Skeletal muscle satellite cell (primary cell): ENCODE measurements around the gene LRMDA.
"Not testable (repeated sequence)": the region's sequence is repeated elsewhere in the genome, so short reads cannot be mapped to it uniquely, and the experiment has no call there.

Experiments
- H3K27me3 ChIP-seq: 2 replicates; pipeline ENCODE4 v1.7.0; 2013; ENCODE audit warnings: low read length; ENCODE audit not compliant: control insufficient read depth, insufficient read depth
- H3K36me3 ChIP-seq: 2 replicates; pipeline ENCODE4 v1.7.0; 2013; ENCODE audit warnings: mild to moderate bottlenecking, control low read depth, low read length; ENCODE audit not compliant: insufficient read depth
- H3K4me1 ChIP-seq: 2 replicates; pipeline ENCODE4 v1.7.0; 2013; ENCODE audit warnings: low read length; ENCODE audit not compliant: control insufficient read depth, insufficient read depth
- H3K4me2 ChIP-seq: 2 replicates; pipeline ENCODE4 v1.7.0; 2013; ENCODE audit warnings: mild to moderate bottlenecking, low read length
- H3K4me3 ChIP-seq: 2 replicates; pipeline ENCODE4 v1.7.0; 2013; ENCODE audit warnings: low read length
- H3K9ac ChIP-seq: 2 replicates; pipeline ENCODE4 v1.7.0; 2013; ENCODE audit warnings: mild to moderate bottlenecking, low read depth, low read length, moderate library complexity
- H3K9me3 ChIP-seq: replicated peaks from 2 replicates; pipeline ENCODE4 v1.7.0; 2013; ENCODE audit warnings: mild to moderate bottlenecking, control low read depth, low read length

The LRMDA gene

GRCh38 chr10:75739414-75740143 lies 308.2 kb downstream of the LRMDA start:
- peaks cover 10% of the 10 kb centered on the region for H3K27me3 ChIP-seq
- no peaks in the 10 kb centered on the region for H3K9me3 ChIP-seq
- no peak overlapping the region for H3K4me2 ChIP-seq
- H3K36me3 ChIP-seq = no peaks in the 10 kb centered on the region
- H3K4me3 ChIP-seq = no peak overlapping the region
- no peaks in the 10 kb centered on the region for H3K4me1 ChIP-seq
- no peak overlapping the region for H3K9ac ChIP-seq

DNA sequence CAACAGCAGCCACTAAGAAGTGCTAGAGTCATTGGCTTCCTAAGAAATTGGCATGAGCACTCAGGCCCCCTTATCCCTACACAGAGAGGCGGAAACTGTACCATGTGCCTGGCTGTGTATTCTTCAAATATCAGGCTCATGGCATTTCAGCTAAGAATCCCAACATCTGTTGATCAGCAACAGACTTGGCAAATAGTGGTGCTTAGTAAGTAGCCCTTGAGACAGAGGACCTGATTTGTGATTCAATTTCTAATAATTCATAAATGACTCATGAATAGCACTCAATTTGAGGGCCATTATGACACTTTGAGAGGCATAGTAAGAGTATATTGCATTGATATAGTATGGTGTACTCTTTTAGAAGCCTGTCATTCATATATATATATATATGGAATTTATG lies 309.1 kb downstream of the LRMDA start:
- Histone ChIP-seq H3K4me1 (no peaks in the 10 kb centered on the region), H3K9me3 (no peaks in the 10 kb centered on the region), H3K4me2 (no peak overlapping the region), H3K27me3 (peaks cover 14% of the 10 kb centered on the region), H3K9ac (no peak overlapping the region), H3K4me3 (no peak overlapping the region), H3K36me3 (no peaks in the 10 kb centered on the region)

- Histone ChIP-seq H3K27me3 (peaks cover 9% of the 10 kb centered on the region), H3K4me1 (no peaks in the 10 kb centered on the region), H3K36me3 (no peaks in the 10 kb centered on the region), H3K9me3 (no peaks in the 10 kb centered on the region), H3K9ac (no peak overlapping the region), H3K4me3 (no peak overlapping the region), H3K4me2 (no peak overlapping the region)
Measured at GRCh38 chr10:75742355-75742754, 310.9 kb downstream of the LRMDA start.

DNA sequence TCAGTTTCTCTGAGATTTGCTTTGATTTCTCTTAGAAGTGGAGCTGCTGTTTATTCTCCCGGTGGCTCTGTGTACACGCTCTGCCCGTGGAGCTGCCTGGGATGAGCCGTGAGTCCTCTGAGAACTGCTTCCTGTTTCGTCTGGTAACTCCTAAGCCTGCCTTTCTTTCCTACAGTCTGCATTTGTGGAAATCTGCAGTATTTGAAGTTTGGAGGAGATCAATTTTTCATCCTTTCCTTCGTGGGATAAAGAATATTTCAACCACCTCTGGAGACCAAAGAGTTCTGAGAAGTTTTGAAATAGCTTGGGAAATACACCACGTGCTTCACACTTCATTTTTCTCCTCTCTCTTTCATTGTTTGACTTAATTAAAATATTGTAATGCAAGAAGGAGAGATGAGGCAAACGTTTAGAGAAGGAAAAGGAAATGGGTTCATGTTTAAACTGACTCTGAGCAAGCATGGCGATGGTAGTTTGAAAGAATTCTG lies 311.9 kb downstream of the LRMDA start:
- H3K27me3 ChIP-seq = peaks cover 9% of the 10 kb centered on the region
- H3K9me3 ChIP-seq = no peaks in the 10 kb centered on the region
- H3K4me2 ChIP-seq = no peak overlapping the region
- H3K4me3 ChIP-seq = no peak overlapping the region
- no peaks in the 10 kb centered on the region for H3K36me3 ChIP-seq
- no peak overlapping the region for H3K9ac ChIP-seq
- H3K4me1 ChIP-seq = no peaks in the 10 kb centered on the region

DNA sequence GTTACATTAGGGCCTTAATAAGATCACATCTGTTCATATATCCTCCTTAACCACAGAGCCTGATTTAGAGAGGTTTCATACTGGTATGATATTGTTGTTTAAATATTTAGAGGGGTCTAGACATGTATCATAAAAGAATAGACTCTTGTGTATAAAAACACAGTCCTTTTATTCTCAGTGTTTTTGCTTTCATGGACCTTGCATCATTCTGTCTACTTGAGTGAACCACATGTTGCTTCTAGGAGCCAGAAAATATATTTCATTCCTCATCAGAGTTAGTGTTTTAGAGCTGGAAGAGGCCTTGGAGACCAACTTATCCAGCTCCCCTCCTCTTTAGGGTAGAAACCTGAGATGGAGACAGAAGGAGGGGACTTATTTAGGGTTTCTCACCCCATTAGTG lies 312.8 kb downstream of the LRMDA start:
- H3K4me1 ChIP-seq = no peaks in the 10 kb centered on the region

GRCh38 chr10:75746356-75746755 lies 314.9 kb downstream of the LRMDA start:
- no peaks in the 10 kb centered on the region for H3K4me1 ChIP-seq
- H3K9ac ChIP-seq = no peak overlapping the region
- H3K4me3 ChIP-seq = no peak overlapping the region
- no peak overlapping the region for H3K4me2 ChIP-seq
- no peaks in the 10 kb centered on the region for H3K36me3 ChIP-seq
- H3K9me3 ChIP-seq = no peaks in the 10 kb centered on the region
- peaks cover 9% of the 10 kb centered on the region for H3K27me3 ChIP-seq

More for the DNA sequence above, 312.8 kb downstream of the LRMDA start:
- H3K9me3 ChIP-seq = no peaks in the 10 kb centered on the region
- no peak overlapping the region for H3K4me2 ChIP-seq
- H3K36me3 ChIP-seq = no peaks in the 10 kb centered on the region
- H3K4me3 ChIP-seq = no peak overlapping the region
- H3K9ac ChIP-seq = no peak overlapping the region
- H3K27me3 ChIP-seq = peaks cover 9% of the 10 kb centered on the region

GRCh38 chr10:75750093-75750875 lies 318.9 kb downstream of the LRMDA start:
- H3K9me3 ChIP-seq, H3K4me1 ChIP-seq, H3K36me3 ChIP-seq, H3K4me3 ChIP-seq, H3K27me3 ChIP-seq, H3K4me2 ChIP-seq, H3K9ac ChIP-seq: not testable (repeated sequence)

DNA sequence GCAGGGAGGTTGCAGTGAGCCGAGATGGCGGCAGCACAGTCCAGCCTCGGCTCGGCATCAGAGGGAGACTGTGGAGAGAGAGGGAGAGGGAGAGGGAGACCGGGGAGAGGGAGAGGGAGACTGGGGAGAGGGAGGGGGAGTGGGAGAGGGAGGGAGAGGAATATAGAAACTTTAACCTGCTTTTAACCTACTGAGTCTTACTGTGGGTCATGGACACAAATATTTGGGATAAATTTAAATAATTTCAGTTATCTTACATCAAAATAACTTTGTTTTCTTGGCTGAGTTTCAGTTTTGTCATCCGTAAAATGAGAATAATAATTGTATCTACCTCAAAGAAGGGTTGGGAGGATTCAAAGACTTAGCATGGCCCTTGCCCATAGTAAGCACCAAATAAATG lies 319.8 kb downstream of the LRMDA start:
- H3K4me2 ChIP-seq = no peak overlapping the region
- H3K27me3 ChIP-seq = no peaks in the 10 kb centered on the region
- no peaks in the 10 kb centered on the region for H3K4me1 ChIP-seq
- H3K9me3 ChIP-seq = no peaks in the 10 kb centered on the region
- H3K9ac ChIP-seq = no peak overlapping the region
- no peak overlapping the region for H3K4me3 ChIP-seq
- no peaks in the 10 kb centered on the region for H3K36me3 ChIP-seq

GRCh38 chr10:75753621-75754020 lies 322.2 kb downstream of the LRMDA start:
- Histone ChIP-seq H3K4me2 (no peak overlapping the region), H3K27me3 (peaks cover 5% of the 10 kb centered on the region), H3K9ac (no peak overlapping the region), H3K4me3 (no peak overlapping the region), H3K9me3 (no peaks in the 10 kb centered on the region), H3K36me3 (no peaks in the 10 kb centered on the region), H3K4me1 (no peaks in the 10 kb centered on the region)

- no peak overlapping the region for H3K4me3 ChIP-seq
- no peaks in the 10 kb centered on the region for H3K4me1 ChIP-seq
- H3K9me3 ChIP-seq = no peaks in the 10 kb centered on the region
- H3K36me3 ChIP-seq = no peaks in the 10 kb centered on the region
- peaks cover 5% of the 10 kb centered on the region for H3K27me3 ChIP-seq
- H3K9ac ChIP-seq = no peak overlapping the region
- H3K4me2 ChIP-seq = no peak overlapping the region
Measured at GRCh38 chr10:75754096-75754831, 322.8 kb downstream of the LRMDA start.

GRCh38 chr10:75755528-75755927 lies 324.1 kb downstream of the LRMDA start:
- Histone ChIP-seq H3K9me3 (no peaks in the 10 kb centered on the region), H3K4me1 (no peaks in the 10 kb centered on the region), H3K27me3 (peaks cover 5% of the 10 kb centered on the region), H3K4me2 (no peak overlapping the region), H3K4me3 (no peak overlapping the region), H3K36me3 (no peaks in the 10 kb centered on the region), H3K9ac (no peak overlapping the region)
